ENCODE data around the gene HMMR.

The HMMR gene

GRCh38 chr5:163508753-163509152 lies 48.3 kb downstream of the HMMR start:
- DNase-seq: no peak
- Histone ChIP-seq H4K20me1 (ENCODE audit: insufficient read depth, low read length) (0 out of 2 replicates have a peak, but pooled peaks cover 4% of the 10 kb centered on the region), H3K4me1 (ENCODE audit: low read length) (peaks cover 12% of the 10 kb centered on the region; the same call in 1 of the 2 replicates), H3K9me3 (replicated peaks; ENCODE audit: insufficient read depth, low read length) (no peaks in the 10 kb centered on the region), H2AFZ (ENCODE audit: low read length) (no peak overlapping the region), H3K9ac (ENCODE audit: low read length) (no peak overlapping the region), H3F3A (ENCODE audit: insufficient read depth, low read length) (peaks cover 28% of the 10 kb centered on the region), H3K79me2 (ENCODE audit: low read length) (peaks cover 78% of the 10 kb centered on the region), H3K27me3 (replicated peaks; ENCODE audit: insufficient read depth, low read length) (no peaks in the 10 kb centered on the region), H3K4me3 (ENCODE audit: low read length) (no peak overlapping the region), H3K36me3 (replicated peaks; ENCODE audit: insufficient read depth, low read length) (peaks cover 5% of the 10 kb centered on the region), H3K9me2 (replicated peaks; ENCODE audit: insufficient read depth, low read length) (no peaks in the 10 kb centered on the region), H3K27ac (ENCODE audit: low read length) (no peak overlapping the region), H3K4me2 (ENCODE audit: low read depth, low read length) (no peak overlapping the region)
- TF ChIP-seq EZH2phosphoT487 (IDR thresholded peaks at IDR 0.05; ENCODE audit: low read length): no peak
- no peak for TF ChIP-seq CTCF (IDR thresholded peaks at IDR 0.05; ENCODE audit: low read length)
- no peak for TF ChIP-seq EZH2 (optimal IDR thresholded peaks at IDR 0.05; ENCODE audit: low read depth, low read length)

GRCh38 chr5:163509291-163509951 lies 49.0 kb downstream of the HMMR start:
- no peak overlapping the region for H3K27ac ChIP-seq (ENCODE audit: low read length)
- H3K79me2 ChIP-seq (ENCODE audit: low read length): peaks cover 81% of the 10 kb centered on the region
- peaks cover 22% of the 10 kb centered on the region for H3F3A ChIP-seq (ENCODE audit: insufficient read depth, low read length)
- no peak for DNase-seq
- H3K36me3 ChIP-seq (replicated peaks; ENCODE audit: insufficient read depth, low read length): peaks cover 11% of the 10 kb centered on the region
- no peak overlapping the region for H2AFZ ChIP-seq (ENCODE audit: low read length)
- no peaks in the 10 kb centered on the region for H3K9me2 ChIP-seq (replicated peaks; ENCODE audit: insufficient read depth, low read length)
- no peak overlapping the region for H3K4me3 ChIP-seq (ENCODE audit: low read length)
- 0 out of 2 replicates have a peak, but pooled peaks cover 4% of the 10 kb centered on the region for H4K20me1 ChIP-seq (ENCODE audit: insufficient read depth, low read length)
- TF ChIP-seq CTCF (IDR thresholded peaks at IDR 0.05; ENCODE audit: low read length): no peak
- H3K4me1 ChIP-seq (ENCODE audit: low read length): peaks cover 12% of the 10 kb centered on the region; the same call in 1 of the 2 replicates
- no peak overlapping the region for H3K9ac ChIP-seq (ENCODE audit: low read length)
- H3K27me3 ChIP-seq (replicated peaks; ENCODE audit: insufficient read depth, low read length): no peaks in the 10 kb centered on the region
- H3K4me2 ChIP-seq (ENCODE audit: low read depth, low read length): no peak overlapping the region
- no peaks in the 10 kb centered on the region for H3K9me3 ChIP-seq (replicated peaks; ENCODE audit: insufficient read depth, low read length)

GRCh38 chr5:163512526-163512925 lies 52.1 kb downstream of the HMMR start:
- H3K27me3 ChIP-seq (replicated peaks; ENCODE audit: insufficient read depth, low read length): no peaks in the 10 kb centered on the region
- H3K9me3 ChIP-seq (replicated peaks; ENCODE audit: insufficient read depth, low read length): no peaks in the 10 kb centered on the region
- H3K79me2 ChIP-seq (ENCODE audit: low read length): peaks cover 69% of the 10 kb centered on the region
- 0 out of 2 replicates have a peak, but pooled peaks cover 4% of the 10 kb centered on the region for H4K20me1 ChIP-seq (ENCODE audit: insufficient read depth, low read length)
- no peak for DNase-seq
- peaks cover 9% of the 10 kb centered on the region; the same call in 1 of the 2 replicates for H3K4me1 ChIP-seq (ENCODE audit: low read length)
- H2AFZ ChIP-seq (ENCODE audit: low read length): no peak overlapping the region
- TF ChIP-seq CTCF (IDR thresholded peaks at IDR 0.05; ENCODE audit: low read length) (no peak), EZH2phosphoT487 (IDR thresholded peaks at IDR 0.05; ENCODE audit: low read length) (no peak), EZH2 (optimal IDR thresholded peaks at IDR 0.05; ENCODE audit: low read depth, low read length) (no peak)
- no peak overlapping the region for H3K4me3 ChIP-seq (ENCODE audit: low read length)
- H3K27ac ChIP-seq (ENCODE audit: low read length): no peak overlapping the region
- H3K4me2 ChIP-seq (ENCODE audit: low read depth, low read length): no peak overlapping the region
- no peaks in the 10 kb centered on the region for H3F3A ChIP-seq (ENCODE audit: insufficient read depth, low read length)
- H3K36me3 ChIP-seq (replicated peaks; ENCODE audit: insufficient read depth, low read length): peaks cover 25% of the 10 kb centered on the region
- no peak overlapping the region for H3K9ac ChIP-seq (ENCODE audit: low read length)
- no peaks in the 10 kb centered on the region for H3K9me2 ChIP-seq (replicated peaks; ENCODE audit: insufficient read depth, low read length)
